ENCODE results near the gene LST1.

Gene LST1

DNA sequence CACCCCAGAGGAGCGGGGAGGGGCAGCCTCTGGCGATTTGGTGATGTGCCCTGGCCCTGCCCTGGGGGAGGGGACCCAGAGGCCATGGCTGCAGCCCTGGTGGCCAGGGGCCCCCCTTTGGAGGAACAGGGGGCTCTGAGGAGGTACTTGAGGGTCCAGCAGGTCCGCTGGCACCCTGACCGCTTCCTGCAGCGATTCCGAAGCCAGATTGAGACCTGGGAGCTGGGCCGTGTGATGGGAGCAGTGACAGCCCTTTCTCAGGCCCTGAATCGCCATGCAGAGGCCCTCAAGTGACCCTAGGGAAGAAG is 27.8 kb upstream of the LST1 start:
- CTCF ChIA-PET: interaction anchor here (1.3 to 38.4 kb wide), 4 partner anchors 8 to 63 kb away, joined by 3 to 1569 read pairs (median 10); partner anchors contain the start of genes ATP6V1G2, LST1, LTB and NCR3
- TF ChIP-seq, protein P1, sequence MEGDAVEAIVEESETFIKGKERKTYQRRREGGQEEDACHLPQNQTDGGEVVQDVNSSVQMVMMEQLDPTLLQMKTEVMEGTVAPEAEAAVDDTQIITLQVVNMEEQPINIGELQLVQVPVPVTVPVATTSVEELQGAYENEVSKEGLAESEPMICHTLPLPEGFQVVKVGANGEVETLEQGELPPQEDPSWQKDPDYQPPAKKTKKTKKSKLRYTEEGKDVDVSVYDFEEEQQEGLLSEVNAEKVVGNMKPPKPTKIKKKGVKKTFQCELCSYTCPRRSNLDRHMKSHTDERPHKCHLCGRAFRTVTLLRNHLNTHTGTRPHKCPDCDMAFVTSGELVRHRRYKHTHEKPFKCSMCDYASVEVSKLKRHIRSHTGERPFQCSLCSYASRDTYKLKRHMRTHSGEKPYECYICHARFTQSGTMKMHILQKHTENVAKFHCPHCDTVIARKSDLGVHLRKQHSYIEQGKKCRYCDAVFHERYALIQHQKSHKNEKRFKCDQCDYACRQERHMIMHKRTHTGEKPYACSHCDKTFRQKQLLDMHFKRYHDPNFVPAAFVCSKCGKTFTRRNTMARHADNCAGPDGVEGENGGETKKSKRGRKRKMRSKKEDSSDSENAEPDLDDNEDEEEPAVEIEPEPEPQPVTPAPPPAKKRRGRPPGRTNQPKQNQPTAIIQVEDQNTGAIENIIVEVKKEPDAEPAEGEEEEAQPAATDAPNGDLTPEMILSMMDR (IDR thresholded peaks at IDR 0.05; ENCODE audit: insufficient read depth, low read length, missing control alignments): no peak
- DNase-seq (ENCODE audit: low read depth, low spot score): no peak
- POLR2A ChIA-PET: no interaction called here
- H3K4me3 ChIP-seq (ENCODE audit: low read depth, low read length): no peak overlapping the region

DNA sequence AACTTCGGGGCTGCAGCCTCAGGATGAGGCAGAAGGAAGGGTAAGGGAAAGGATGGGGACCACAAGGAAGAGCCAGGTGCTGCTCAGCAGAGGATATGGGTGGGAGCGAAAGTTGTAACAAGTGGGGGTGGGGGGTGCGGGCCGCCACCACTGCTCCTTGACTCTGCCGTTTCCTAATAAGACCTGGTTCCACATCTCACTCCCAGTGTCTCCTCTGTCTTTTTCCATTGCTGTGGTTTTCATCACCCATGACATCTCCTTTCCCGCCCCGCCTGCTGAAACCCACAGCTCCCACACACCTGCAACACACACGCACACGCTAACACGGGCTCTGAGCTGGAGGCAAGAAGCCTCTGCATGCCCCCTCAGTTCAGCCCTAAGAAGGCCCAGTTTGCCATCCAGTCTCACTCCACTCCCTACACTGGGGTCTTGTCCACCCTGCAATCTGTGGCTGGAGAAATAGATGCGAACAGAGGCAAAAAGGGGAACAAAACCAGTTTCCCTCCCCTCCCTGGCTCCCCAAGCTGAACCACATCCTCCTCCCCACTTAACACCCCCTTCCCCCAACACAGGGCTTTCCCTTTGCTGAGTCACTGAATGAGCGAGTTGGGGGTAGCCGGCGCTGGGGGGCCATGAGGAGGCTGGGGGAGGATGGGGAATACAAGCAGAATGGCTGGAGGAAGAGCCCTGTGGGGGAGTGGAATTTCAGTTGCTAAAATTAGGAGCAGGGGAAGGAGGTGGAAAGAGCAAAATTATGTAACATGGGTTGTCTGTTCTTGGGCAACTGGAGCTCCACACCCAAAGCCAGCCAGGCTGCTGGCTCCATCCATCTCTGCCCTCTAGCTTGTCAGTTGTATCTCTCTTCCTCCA is 27.2 kb upstream of the LST1 start:
- CTCF ChIA-PET: interaction anchor here (1.3 to 38.4 kb wide), 4 partner anchors 9 to 63 kb away, joined by 3 to 1569 read pairs (median 10); partner anchors contain the start of genes ATP6V1G2, LST1, LTB and NCR3
- no peak overlapping the region for H3K4me3 ChIP-seq (ENCODE audit: low read depth, low read length)
- DNase-seq (ENCODE audit: low read depth, low spot score): no peak
- POLR2A ChIA-PET: interaction anchor here (0.7 to 0.9 kb wide), 2 partner anchors 11 to 23 kb away, joined by 3 read pairs; partner anchors contain the start of gene NFKBIL1
- TF ChIP-seq, protein P1 (IDR thresholded peaks at IDR 0.05; ENCODE audit: insufficient read depth, low read length, missing control alignments): no peak

DNA sequence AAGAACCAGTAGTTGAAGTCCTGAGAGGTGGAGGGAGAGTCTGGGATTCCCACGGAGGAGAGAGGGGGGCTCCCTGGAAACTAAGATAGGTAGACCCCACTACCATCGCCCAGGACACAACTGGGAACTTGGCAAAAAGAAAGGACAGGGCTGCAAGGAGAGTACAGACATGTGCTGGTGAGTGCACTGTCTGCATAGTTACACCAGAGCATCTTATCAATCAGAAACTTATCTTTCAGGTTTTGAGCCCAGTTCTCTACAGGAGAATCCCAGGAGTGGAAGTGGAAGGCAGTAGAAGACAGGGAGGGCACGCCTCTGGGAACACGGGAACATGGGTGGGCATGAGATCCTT is 26.5 kb upstream of the LST1 start:
- TF ChIP-seq, protein P1 (IDR thresholded peaks at IDR 0.05; ENCODE audit: insufficient read depth, low read length, missing control alignments): no peak
- no peak for DNase-seq (ENCODE audit: low read depth, low spot score)
- CTCF ChIA-PET: interaction anchor here (1.3 to 38.4 kb wide), 4 partner anchors 10 to 64 kb away, joined by 3 to 1569 read pairs (median 10); partner anchors contain the start of genes ATP6V1G2, LST1, LTB and NCR3
- POLR2A ChIA-PET: interaction anchor here (0.6 to 0.9 kb wide), 2 partner anchors 12 to 136 kb away, joined by 3 read pairs; partner anchors contain the start of gene NFKBIL1
- no peak overlapping the region for H3K4me3 ChIP-seq (ENCODE audit: low read depth, low read length)

DNA sequence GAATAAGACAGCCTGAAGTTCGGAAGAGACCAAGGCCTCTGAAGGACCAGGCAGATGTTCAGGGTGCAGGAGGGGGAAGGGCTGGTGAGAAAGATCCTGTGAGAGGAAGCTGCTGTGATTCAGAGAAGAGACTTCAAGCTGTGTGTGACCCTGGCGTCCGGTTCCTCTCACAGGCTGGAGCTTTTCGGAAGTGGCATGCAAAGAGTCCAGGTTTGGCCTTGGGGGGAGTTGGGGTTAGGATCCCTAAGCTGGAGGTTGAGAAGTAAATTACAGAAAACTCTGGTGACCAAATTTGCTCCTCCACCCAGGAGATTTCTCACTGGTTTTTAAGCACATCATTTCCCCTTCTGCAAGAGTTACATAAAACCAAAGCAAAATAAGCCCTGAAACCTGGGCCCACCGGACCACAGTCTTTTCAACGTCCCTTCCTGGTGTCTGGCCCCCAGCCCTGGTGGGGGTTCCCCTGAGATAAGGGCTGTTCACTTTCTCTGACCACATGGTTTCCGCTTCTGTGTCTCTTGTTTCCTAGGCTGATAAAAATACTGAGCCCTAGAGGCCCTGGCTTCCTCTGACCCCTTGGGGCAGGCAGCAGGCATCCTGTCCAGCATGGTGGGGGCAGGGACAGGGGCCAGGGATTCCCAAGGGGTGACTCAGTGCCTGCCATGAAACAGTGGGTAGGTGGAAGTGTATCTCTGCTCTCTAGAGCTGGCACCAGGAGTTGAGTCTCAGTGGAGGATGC is 25.9 kb upstream of the LST1 start:
- no peak for DNase-seq (ENCODE audit: low read depth, low spot score)
- TF ChIP-seq, protein P1 (IDR thresholded peaks at IDR 0.05; ENCODE audit: insufficient read depth, low read length, missing control alignments): no peak
- ChIA-PET POLR2A (interaction anchor here (0.6 kb wide), 1 partner anchor 135 kb away, joined by 3 read pairs; no protein-coding TSS in a partner anchor), CTCF (interaction anchor here (0.6 to 38.4 kb wide), 5 partner anchors 8 to 65 kb away, joined by 3 to 1569 read pairs (median 3); partner anchors contain the start of genes ATP6V1G2, LST1, LTB and NCR3)
- no peak overlapping the region for H3K4me3 ChIP-seq (ENCODE audit: low read depth, low read length)

DNA sequence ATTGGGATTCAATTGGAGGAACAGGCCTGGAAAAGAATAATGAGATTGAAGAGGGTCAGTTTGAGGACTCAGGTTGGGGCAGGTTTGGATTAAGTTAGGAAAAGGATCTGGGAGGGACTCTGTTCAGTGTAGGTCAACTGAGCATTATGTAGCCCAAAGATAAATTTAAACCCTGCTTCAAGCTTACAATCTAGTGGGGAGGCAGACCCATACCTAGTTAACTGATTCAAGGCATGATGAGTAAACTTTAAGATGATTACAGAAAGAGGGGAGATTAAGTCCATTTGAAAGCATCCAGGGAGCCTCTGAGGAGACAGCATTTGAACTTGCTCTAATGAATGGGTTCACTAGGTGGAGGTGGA is 25.4 kb upstream of the LST1 start:
- H3K4me3 ChIP-seq (ENCODE audit: low read depth, low read length): no peak overlapping the region
- CTCF ChIA-PET: interaction anchor here (0.6 to 38.4 kb wide), 4 partner anchors 9 to 46 kb away, joined by 3 to 1569 read pairs (median 3); partner anchors contain the start of genes ATP6V1G2, LST1, LTB and NCR3
- no peak for DNase-seq (ENCODE audit: low read depth, low spot score)
- POLR2A ChIA-PET: no interaction called here
- TF ChIP-seq, protein P1 (IDR thresholded peaks at IDR 0.05; ENCODE audit: insufficient read depth, low read length, missing control alignments): no peak
